ENCODE data around the gene FARS2.

Gene FARS2

DNA sequence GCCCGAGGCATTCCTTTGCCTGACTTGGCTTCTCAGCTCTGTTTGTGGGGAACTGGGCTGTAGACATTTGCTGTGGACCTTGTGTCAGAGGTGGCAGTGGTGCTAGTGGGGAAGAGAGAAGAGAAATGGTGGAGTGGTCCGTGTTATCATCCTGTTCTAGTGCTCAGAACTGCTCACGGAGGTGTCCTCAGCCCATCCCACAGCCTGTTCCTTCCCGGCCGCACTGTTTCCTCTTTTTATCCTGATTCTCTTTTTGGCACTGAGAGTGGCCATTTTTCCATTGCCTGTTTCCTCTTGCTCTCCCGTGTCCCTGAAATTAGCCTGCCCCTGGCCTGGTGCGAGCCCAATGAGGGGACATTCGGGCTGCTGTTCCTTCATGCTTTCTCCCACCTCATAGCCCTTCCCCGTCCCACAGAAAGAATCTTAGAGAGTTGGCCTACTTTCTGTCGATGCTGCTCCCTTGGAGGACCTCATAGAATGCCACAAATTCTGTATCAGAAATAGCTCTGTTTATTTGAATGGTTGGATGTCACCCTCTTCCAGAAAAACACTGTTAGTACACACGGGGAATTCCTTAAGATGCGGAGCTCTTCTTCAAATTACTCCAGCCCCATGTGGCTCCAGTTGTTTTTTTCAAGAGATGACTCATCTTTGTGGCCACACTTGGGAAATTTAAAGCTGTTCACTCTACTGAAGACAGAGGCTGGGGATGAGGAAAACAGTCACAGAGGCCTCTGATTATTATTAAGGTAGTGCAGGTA, 26.1 kb downstream of the FARS2 start:
- H3K36me3 Mint-ChIP-seq (ENCODE audit: low read depth), result peaks cover 10% of the 10 kb centered on the region
- peaks cover 55% of the 10 kb centered on the region for H3K4me1 Mint-ChIP-seq (ENCODE audit: low read depth)
- H3K27me3 Mint-ChIP-seq, result no peaks in the 10 kb centered on the region
- H3K4me3 Mint-ChIP-seq, result no peak overlapping the region
- no peaks in the 10 kb centered on the region for H3K9me3 Mint-ChIP-seq
- H3K27ac Mint-ChIP-seq, result no peak overlapping the region

GRCh38 chr6:5287966-5288297, 26.6 kb downstream of the FARS2 start:
- Mint-ChIP-seq H3K4me1 (ENCODE audit: low read depth) (peaks cover 57% of the 10 kb centered on the region), H3K27ac (peak overlapping the region; percentile 29), H3K36me3 (ENCODE audit: low read depth) (peaks cover 10% of the 10 kb centered on the region), H3K27me3 (no peaks in the 10 kb centered on the region), H3K9me3 (no peaks in the 10 kb centered on the region), H3K4me3 (no peak overlapping the region)

DNA sequence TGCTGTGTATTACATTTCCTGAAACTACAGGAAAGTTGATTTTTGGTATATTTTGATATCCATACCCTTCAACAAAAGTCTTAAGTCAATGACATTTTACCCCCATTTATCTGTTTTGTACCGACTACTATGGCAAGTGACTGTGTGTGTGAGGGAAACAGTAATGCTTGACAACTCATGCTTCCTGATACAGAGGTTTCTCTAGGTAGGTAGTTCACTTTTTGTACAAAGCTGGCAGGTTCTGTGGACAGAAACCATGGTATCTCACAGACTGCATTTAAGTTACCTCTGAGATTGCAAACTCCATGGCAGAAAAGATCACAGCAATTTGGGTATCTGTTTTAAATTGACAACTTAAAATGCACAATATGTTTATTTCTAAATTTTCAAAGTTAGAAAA, 28.8 kb downstream of the FARS2 start:
- no peaks in the 10 kb centered on the region for H3K9me3 Mint-ChIP-seq
- peaks cover 10% of the 10 kb centered on the region for H3K36me3 Mint-ChIP-seq (ENCODE audit: low read depth)
- no peaks in the 10 kb centered on the region for H3K27me3 Mint-ChIP-seq
- H3K27ac Mint-ChIP-seq, result no peak overlapping the region
- H3K4me1 Mint-ChIP-seq (ENCODE audit: low read depth), result peaks cover 70% of the 10 kb centered on the region
- H3K4me3 Mint-ChIP-seq, result no peak overlapping the region

DNA sequence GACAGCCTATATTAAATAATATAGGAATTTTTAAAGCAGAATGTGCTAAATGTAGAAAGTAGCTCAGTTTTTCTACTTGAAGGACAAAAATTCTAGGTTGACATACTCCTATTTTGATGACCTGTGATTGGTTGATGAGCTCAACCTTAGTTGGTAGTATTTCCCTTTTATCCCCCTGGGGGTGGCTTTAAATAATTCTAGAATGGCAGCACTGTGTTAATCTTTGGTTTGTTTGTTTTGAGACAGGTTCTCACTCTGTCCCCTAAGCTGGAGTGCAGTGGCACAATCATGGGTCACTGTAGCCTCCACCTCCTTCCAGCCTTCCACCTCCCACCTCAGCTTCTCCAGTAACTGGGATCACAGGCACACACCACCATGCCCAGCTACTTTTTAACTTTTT, 29.2 kb downstream of the FARS2 start:
- H3K4me3 Mint-ChIP-seq, result no peak overlapping the region
- H3K36me3 Mint-ChIP-seq (ENCODE audit: low read depth), result peaks cover 10% of the 10 kb centered on the region
- no peaks in the 10 kb centered on the region for H3K9me3 Mint-ChIP-seq
- no peak overlapping the region for H3K27ac Mint-ChIP-seq
- peaks cover 70% of the 10 kb centered on the region for H3K4me1 Mint-ChIP-seq (ENCODE audit: low read depth)
- no peaks in the 10 kb centered on the region for H3K27me3 Mint-ChIP-seq

GRCh38 chr6:5292154-5292553, 30.8 kb downstream of the FARS2 start:
- Mint-ChIP-seq H3K27me3 (no peaks in the 10 kb centered on the region), H3K4me3 (no peak overlapping the region), H3K4me1 (ENCODE audit: low read depth) (peaks cover 64% of the 10 kb centered on the region), H3K9me3 (no peaks in the 10 kb centered on the region), H3K36me3 (ENCODE audit: low read depth) (peaks cover 17% of the 10 kb centered on the region), H3K27ac (no peak overlapping the region)

DNA sequence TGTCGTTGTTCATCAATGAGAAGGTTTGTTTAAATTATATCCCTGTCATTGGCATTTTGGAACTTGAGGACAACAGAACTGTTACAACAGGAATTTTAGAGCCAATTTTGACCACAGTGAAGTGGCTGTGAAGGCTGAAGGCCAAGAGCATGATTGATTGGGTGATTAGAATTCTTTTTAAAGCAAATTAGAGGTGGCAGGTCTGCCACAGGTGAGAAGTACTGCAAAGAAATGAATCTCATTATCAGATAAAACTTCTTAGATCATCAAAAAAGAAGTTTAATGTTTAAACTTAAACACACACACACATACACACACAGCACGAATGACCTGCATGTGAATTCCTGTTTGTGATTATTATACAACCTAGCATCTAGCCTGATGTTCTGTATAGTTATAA, 32.4 kb downstream of the FARS2 start:
- peaks cover 12% of the 10 kb centered on the region for H3K36me3 Mint-ChIP-seq (ENCODE audit: low read depth)
- H3K27ac Mint-ChIP-seq, result no peak overlapping the region
- peaks cover 54% of the 10 kb centered on the region for H3K4me1 Mint-ChIP-seq (ENCODE audit: low read depth)
- H3K9me3 Mint-ChIP-seq, result no peaks in the 10 kb centered on the region
- no peaks in the 10 kb centered on the region for H3K27me3 Mint-ChIP-seq
- no peak overlapping the region for H3K4me3 Mint-ChIP-seq

DNA sequence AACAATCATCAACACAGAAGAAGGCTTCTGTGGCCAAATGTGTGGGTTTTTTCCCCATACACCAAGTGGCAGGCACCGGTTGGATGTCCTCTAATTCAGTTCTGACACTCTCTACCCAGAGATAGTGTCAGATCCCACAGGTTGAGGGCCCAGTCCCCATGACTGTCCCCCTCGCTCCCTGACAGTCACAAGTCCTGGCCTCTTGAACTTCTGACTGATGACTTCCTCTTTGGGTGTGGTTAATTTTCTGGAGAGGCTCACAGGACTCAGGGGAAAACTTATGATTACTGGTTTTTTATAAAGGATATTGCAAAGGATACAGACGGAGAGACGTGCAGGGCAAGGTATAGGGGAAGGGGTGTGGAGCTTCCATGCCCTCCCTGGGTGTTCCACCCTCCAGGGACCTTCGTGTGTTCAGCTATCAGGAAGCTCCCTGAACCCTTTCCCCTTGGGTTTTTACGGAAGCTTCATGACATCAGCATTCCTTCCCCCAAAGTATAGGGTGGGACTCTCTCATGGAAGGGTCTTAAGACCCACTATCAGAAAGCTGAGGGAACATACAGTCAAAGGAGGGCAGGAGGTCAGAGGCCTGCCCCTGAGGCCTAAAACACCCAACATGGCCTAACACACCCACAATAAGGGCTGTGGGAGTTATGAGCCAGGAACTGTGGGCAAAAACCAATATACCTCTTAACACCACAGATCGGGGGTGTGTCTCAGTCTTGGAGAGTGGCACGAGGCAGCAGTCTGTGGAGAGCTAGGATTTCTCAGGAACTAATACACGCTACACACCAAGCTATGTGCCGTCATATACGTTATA, 33.3 kb downstream of the FARS2 start:
- Mint-ChIP-seq H3K27ac (peak overlapping the region; percentile 66), H3K9me3 (no peaks in the 10 kb centered on the region), H3K4me1 (ENCODE audit: low read depth) (peaks cover 53% of the 10 kb centered on the region), H3K36me3 (ENCODE audit: low read depth) (peaks cover 12% of the 10 kb centered on the region), H3K4me3 (no peak overlapping the region), H3K27me3 (no peaks in the 10 kb centered on the region)

GRCh38 chr6:5295623-5296022, 34.3 kb downstream of the FARS2 start:
- no peaks in the 10 kb centered on the region for H3K9me3 Mint-ChIP-seq
- H3K4me1 Mint-ChIP-seq (ENCODE audit: low read depth), result peaks cover 52% of the 10 kb centered on the region
- peaks cover 12% of the 10 kb centered on the region for H3K36me3 Mint-ChIP-seq (ENCODE audit: low read depth)
- no peaks in the 10 kb centered on the region for H3K27me3 Mint-ChIP-seq
- H3K27ac Mint-ChIP-seq, result no peak overlapping the region
- no peak overlapping the region for H3K4me3 Mint-ChIP-seq

- Mint-ChIP-seq H3K27me3 (no peaks in the 10 kb centered on the region), H3K9me3 (no peaks in the 10 kb centered on the region), H3K27ac (no peak overlapping the region), H3K36me3 (ENCODE audit: low read depth) (peaks cover 6% of the 10 kb centered on the region), H3K4me3 (no peak overlapping the region), H3K4me1 (ENCODE audit: low read depth) (peaks cover 39% of the 10 kb centered on the region)
These were observed 39.0 kb downstream of the FARS2 start for GRCh38 chr6:5300206-5300764.

GRCh38 chr6:5302220-5302946, 41.1 kb downstream of the FARS2 start:
- Mint-ChIP-seq H3K4me3 (peak overlapping the region; percentile 54), H3K4me1 (ENCODE audit: low read depth) (peaks cover 46% of the 10 kb centered on the region), H3K36me3 (ENCODE audit: low read depth) (no peaks in the 10 kb centered on the region), H3K27ac (peak overlapping the region; percentile 72), H3K9me3 (no peaks in the 10 kb centered on the region), H3K27me3 (no peaks in the 10 kb centered on the region)

GRCh38 chr6:5302995-5303622, 41.8 kb downstream of the FARS2 start:
- Mint-ChIP-seq H3K9me3 (no peaks in the 10 kb centered on the region), H3K4me1 (ENCODE audit: low read depth) (peaks cover 46% of the 10 kb centered on the region), H3K4me3 (peak overlapping the region; percentile 54), H3K36me3 (ENCODE audit: low read depth) (no peaks in the 10 kb centered on the region), H3K27me3 (no peaks in the 10 kb centered on the region), H3K27ac (peak overlapping the region; percentile 72)

GRCh38 chr6:5303682-5304081, 42.4 kb downstream of the FARS2 start:
- Mint-ChIP-seq H3K27ac (no peak overlapping the region), H3K36me3 (ENCODE audit: low read depth) (no peaks in the 10 kb centered on the region), H3K27me3 (no peaks in the 10 kb centered on the region), H3K4me1 (ENCODE audit: low read depth) (peaks cover 46% of the 10 kb centered on the region), H3K9me3 (no peaks in the 10 kb centered on the region), H3K4me3 (no peak overlapping the region)

GRCh38 chr6:5305968-5306626, 44.8 kb downstream of the FARS2 start:
- Mint-ChIP-seq H3K4me3 (no peak overlapping the region), H3K36me3 (ENCODE audit: low read depth) (no peaks in the 10 kb centered on the region), H3K9me3 (no peaks in the 10 kb centered on the region), H3K4me1 (ENCODE audit: low read depth) (peaks cover 33% of the 10 kb centered on the region), H3K27ac (no peak overlapping the region), H3K27me3 (no peaks in the 10 kb centered on the region)

DNA sequence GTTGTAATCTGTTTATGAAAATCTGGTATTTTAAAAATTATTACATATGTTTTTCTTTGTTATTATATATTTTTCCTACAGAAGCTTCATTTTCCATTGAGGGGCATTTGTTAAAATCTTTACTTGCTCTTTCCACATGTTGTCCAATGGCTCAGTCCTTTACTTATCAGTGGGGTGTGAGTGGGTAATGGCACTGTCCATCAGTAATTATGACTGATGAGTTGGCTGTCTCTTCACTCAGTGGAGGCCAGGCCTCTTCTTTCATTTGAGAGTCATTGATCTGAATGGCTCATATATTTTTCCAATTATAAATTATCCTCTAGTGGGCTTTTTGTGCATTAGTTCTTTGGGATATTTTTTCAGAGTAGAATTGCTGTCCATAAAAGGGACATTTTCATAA, 45.7 kb downstream of the FARS2 start:
- H3K9me3 Mint-ChIP-seq, result no peaks in the 10 kb centered on the region
- H3K4me1 Mint-ChIP-seq (ENCODE audit: low read depth), result peaks cover 24% of the 10 kb centered on the region
- H3K4me3 Mint-ChIP-seq, result no peak overlapping the region
- H3K27me3 Mint-ChIP-seq, result no peaks in the 10 kb centered on the region
- H3K36me3 Mint-ChIP-seq (ENCODE audit: low read depth), result no peaks in the 10 kb centered on the region
- H3K27ac Mint-ChIP-seq, result peak overlapping the region; percentile 59

Measured in stimulated activated naive CD8-positive, alpha-beta T cell treated with anti-CD3 and anti-CD28 coated beads, Interleukin-15, Interleukin-2, amounts not matched to agents 100 ng/mL and 50 ng/mL, for 24 hours (primary cell).